Measurements from ENCODE around the gene MSTO1.

- TF ChIP-seq CTCF (IDR thresholded peaks at IDR 0.05) (no peak), POLR2A (IDR thresholded peaks at IDR 0.05) (no peak)
Observed at GRCh38 chr1:155598842-155599331, 11.1 kb upstream of the MSTO1 start.
